ENCODE data around the gene SLC16A13. TPM values are rescaled to one million over a fixed set of nuclear protein-coding genes. Genes with fewer than 3 reads are reported as not detected.

SLC16A13 gene
- total RNA-seq, 6 donors from 2014 or later, result 2.3 to 26.2 (median 10.7) TPM

- H3K9me3 ChIP-seq, result peaks cover 4 to 11% (median 5%) of the 10 kb centered on the region in 4 donors
- H3K36me3 ChIP-seq, result no peaks in the 10 kb centered on the region
- TF ChIP-seq POLR2A (IDR thresholded peaks at IDR 0.05) (no peak), EP300 (IDR thresholded peaks at IDR 0.05) (no peak), POLR2AphosphoS5 (IDR thresholded peaks at IDR 0.05) (no peak)
- TF ChIP-seq, protein P1, sequence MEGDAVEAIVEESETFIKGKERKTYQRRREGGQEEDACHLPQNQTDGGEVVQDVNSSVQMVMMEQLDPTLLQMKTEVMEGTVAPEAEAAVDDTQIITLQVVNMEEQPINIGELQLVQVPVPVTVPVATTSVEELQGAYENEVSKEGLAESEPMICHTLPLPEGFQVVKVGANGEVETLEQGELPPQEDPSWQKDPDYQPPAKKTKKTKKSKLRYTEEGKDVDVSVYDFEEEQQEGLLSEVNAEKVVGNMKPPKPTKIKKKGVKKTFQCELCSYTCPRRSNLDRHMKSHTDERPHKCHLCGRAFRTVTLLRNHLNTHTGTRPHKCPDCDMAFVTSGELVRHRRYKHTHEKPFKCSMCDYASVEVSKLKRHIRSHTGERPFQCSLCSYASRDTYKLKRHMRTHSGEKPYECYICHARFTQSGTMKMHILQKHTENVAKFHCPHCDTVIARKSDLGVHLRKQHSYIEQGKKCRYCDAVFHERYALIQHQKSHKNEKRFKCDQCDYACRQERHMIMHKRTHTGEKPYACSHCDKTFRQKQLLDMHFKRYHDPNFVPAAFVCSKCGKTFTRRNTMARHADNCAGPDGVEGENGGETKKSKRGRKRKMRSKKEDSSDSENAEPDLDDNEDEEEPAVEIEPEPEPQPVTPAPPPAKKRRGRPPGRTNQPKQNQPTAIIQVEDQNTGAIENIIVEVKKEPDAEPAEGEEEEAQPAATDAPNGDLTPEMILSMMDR (IDR thresholded peaks at IDR 0.05), result no peak
- WGBS, 2 donors, result 11 to 26% methylated on average over 1 of the region's 1 CpG
- H3K4me3 ChIP-seq, result no peak overlapping the region
- DNase-seq, result no peak
- no peak overlapping the region for H3K27ac ChIP-seq
- H3K4me1 ChIP-seq, result no peaks in the 10 kb centered on the region
- no peak for ATAC-seq (ENCODE audit: low FRiP score in 2 of 2)
- no peaks in the 10 kb centered on the region for H3K27me3 ChIP-seq
Measured at GRCh38 chr17:7068268-7068667, 32.5 kb downstream of the SLC16A13 start.

DNA sequence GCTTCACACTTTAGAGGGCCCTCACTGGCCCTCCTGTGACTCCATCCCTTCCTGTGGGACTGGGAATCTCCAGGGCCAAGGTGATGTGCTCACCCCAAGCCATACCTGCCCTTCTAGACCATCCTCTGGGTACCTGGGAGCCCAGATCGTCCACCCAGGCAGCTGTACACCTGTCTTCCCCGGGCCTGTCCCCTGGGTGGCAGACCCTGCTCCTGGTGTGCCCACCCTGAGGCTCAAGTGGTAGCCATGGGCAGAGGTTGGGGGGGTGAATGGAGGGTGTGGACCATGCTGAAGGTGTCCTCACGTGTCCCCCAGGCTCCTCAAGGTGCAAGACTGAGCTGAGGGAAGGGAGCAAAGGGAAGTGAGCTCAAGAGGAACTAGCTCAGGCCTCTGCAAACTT lies 34.9 kb downstream of the SLC16A13 start:
- no peak for DNase-seq

GRCh38 chr17:7072406-7072805 lies 36.6 kb downstream of the SLC16A13 start:
- Histone ChIP-seq H3K9me3 (peaks cover 4 to 11% (median 5%) of the 10 kb centered on the region in 4 donors), H3K36me3 (no peaks in the 10 kb centered on the region), H3K27me3 (no peaks in the 10 kb centered on the region), H3K4me3 (no peak overlapping the region), H3K27ac (no peak overlapping the region), H3K4me1 (no peaks in the 10 kb centered on the region)
- TF ChIP-seq POLR2AphosphoS5 (IDR thresholded peaks at IDR 0.05) (no peak), EP300 (IDR thresholded peaks at IDR 0.05) (no peak), POLR2A (IDR thresholded peaks at IDR 0.05) (no peak)
- TF ChIP-seq, protein P1 (IDR thresholded peaks at IDR 0.05), result no peak
- WGBS, 2 donors, result 90 to 97% methylated on average over 2 of the region's 2 CpGs
- ATAC-seq (ENCODE audit: low FRiP score in 2 of 2) (no peak), DNase-seq (no peak)

More for the DNA sequence above, 34.9 kb downstream of the SLC16A13 start:
- Histone ChIP-seq H3K4me3 (no peak overlapping the region), H3K4me1 (no peaks in the 10 kb centered on the region), H3K36me3 (no peaks in the 10 kb centered on the region), H3K9me3 (peaks cover 4 to 11% (median 5%) of the 10 kb centered on the region in 4 donors), H3K27ac (no peak overlapping the region), H3K27me3 (no peaks in the 10 kb centered on the region)
- WGBS, 2 donors, result 64 to 76% methylated on average over 1 to 3 of the region's 3 CpGs
- no peak for ATAC-seq (ENCODE audit: low FRiP score in 2 of 2)
- TF ChIP-seq POLR2A (IDR thresholded peaks at IDR 0.05) (no peak), POLR2AphosphoS5 (IDR thresholded peaks at IDR 0.05) (no peak), EP300 (IDR thresholded peaks at IDR 0.05) (no peak)
- TF ChIP-seq, protein P1 (IDR thresholded peaks at IDR 0.05), result no peak

DNA sequence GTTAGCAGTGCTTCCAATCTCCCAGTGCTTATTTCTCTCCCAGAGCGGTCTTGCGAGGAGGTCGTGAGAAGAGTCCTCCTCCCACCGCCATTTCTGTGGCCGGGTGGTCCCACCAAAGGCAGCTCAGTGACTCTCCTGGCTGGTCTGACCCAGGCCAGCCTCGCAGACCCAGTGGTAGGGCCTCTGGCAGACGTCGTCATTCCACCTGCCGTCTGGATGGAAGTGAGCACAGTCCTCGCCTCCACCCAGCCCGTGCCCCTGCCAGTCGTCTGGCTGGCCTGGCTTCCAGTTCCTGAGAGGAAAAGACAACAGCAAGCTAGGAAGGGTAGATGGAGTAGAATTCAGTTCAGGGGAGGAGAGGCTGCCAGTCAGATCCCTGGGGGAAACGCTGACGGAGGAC lies 39.1 kb downstream of the SLC16A13 start:
- no peak overlapping the region for H3K27ac ChIP-seq
- ATAC-seq (ENCODE audit: low FRiP score in 2 of 2) (no peak), DNase-seq (no peak)
- H3K27me3 ChIP-seq, result no peaks in the 10 kb centered on the region
- no peak for TF ChIP-seq POLR2AphosphoS5 (IDR thresholded peaks at IDR 0.05)
- H3K36me3 ChIP-seq, result no peaks in the 10 kb centered on the region
- no peak overlapping the region for H3K4me3 ChIP-seq
- 82 to 87% methylated on average over 7 to 14 of the region's 14 CpGs for WGBS, 2 donors
- H3K9me3 ChIP-seq, result no peaks in the 10 kb centered on the region
- H3K4me1 ChIP-seq, result peaks cover 0 to 1% (median 0%) of the 10 kb centered on the region in 4 donors

- Histone ChIP-seq H3K36me3 (no peaks in the 10 kb centered on the region), H3K4me1 (peaks cover 0 to 9% (median 0%) of the 10 kb centered on the region in 4 donors), H3K27me3 (no peaks in the 10 kb centered on the region), H3K4me3 (no peak overlapping the region), H3K9me3 (no peaks in the 10 kb centered on the region), H3K27ac (no peak overlapping the region)
- 83 to 87% methylated on average over 5 to 7 of the region's 7 CpGs for WGBS, 2 donors
- ATAC-seq (ENCODE audit: low FRiP score in 2 of 2), result no peak
- TF ChIP-seq POLR2AphosphoS5 (IDR thresholded peaks at IDR 0.05) (no peak), POLR2A (IDR thresholded peaks at IDR 0.05) (no peak), EP300 (IDR thresholded peaks at IDR 0.05) (no peak)
- TF ChIP-seq, protein P1 (IDR thresholded peaks at IDR 0.05), result no peak
- DNase-seq, result peak in 1 of 2 donors; percentile 29
Measured at GRCh38 chr17:7077911-7078546, 42.2 kb downstream of the SLC16A13 start.

All from upper lobe of left lung (tissue), 6 donors.